Dedifferentiated amniotic fluid mesenchymal stem cell (primary cell): ENCODE data around the gene RGL3.
"Not testable (repeated sequence)": the region's sequence is repeated elsewhere in the genome, so short reads cannot be mapped to it uniquely, and the experiment has no call there.

Experiments used
- DNase-seq: peaks from one replicate; pipeline ENCODE4 v3.0.0-alpha.2; 2016; ENCODE audit errors: extremely low spot score

RGL3 gene

GRCh38 chr19:11448923-11449554 lies 29.9 kb upstream of the RGL3 start:
- DNase-seq: no peak

GRCh38 chr19:11448410-11448809 lies 29.3 kb upstream of the RGL3 start:
- no peak for DNase-seq

- no peak for DNase-seq
Measured at GRCh38 chr19:11447347-11448262, 28.5 kb upstream of the RGL3 start.

- DNase-seq: no peak
Measured at GRCh38 chr19:11446652-11447301, 27.7 kb upstream of the RGL3 start.

- no peak for DNase-seq
Measured at GRCh38 chr19:11446271-11446651, 27.1 kb upstream of the RGL3 start.

- no peak for DNase-seq
Measured at GRCh38 chr19:11445141-11445540, 26.0 kb upstream of the RGL3 start.

- DNase-seq: no peak
Measured at GRCh38 chr19:11444059-11444458, 24.9 kb upstream of the RGL3 start.

- DNase-seq: no peak
Measured at GRCh38 chr19:11437955-11438354, 18.8 kb upstream of the RGL3 start.

- DNase-seq: peak; percentile 15
Measured at GRCh38 chr19:11435833-11436313, 16.8 kb upstream of the RGL3 start.

- DNase-seq: peak; percentile 99
Measured at GRCh38 chr19:11435057-11435832, 16.1 kb upstream of the RGL3 start, which contains the start of the genes ODAD3 and PRKCSH. TSS of gene ODAD3 (minus strand) at chr19:11435121. CDS start at chr19:11435016, 105 bp downstream. TSS of gene PRKCSH (plus strand) at chr19:11435635. CDS start at chr19:11436118, 483 bp downstream.

GRCh38 chr19:11434703-11435056 lies 15.6 kb upstream of the RGL3 start:
- DNase-seq: no peak

GRCh38 chr19:11433526-11433925 lies 14.4 kb upstream of the RGL3 start:
- DNase-seq: not testable (repeated sequence)

GRCh38 chr19:11426656-11427055 lies 7.5 kb upstream of the RGL3 start:
- DNase-seq: no peak

GRCh38 chr19:11425719-11426457 lies 6.8 kb upstream of the RGL3 start:
- DNase-seq: no peak

GRCh38 chr19:11423791-11424181 lies 4.7 kb upstream of the RGL3 start:
- no peak for DNase-seq

- DNase-seq: no peak
Measured at GRCh38 chr19:11423164-11423790, 4.2 kb upstream of the RGL3 start.

GRCh38 chr19:11422163-11423065 lies 3.3 kb upstream of the RGL3 start:
- DNase-seq: no peak

- DNase-seq: no peak
Measured at GRCh38 chr19:11421371-11422098, 2.4 kb upstream of the RGL3 start.
